ENCODE data around the gene ENAH.

ENAH gene

GRCh38 chr1:225449774-225450173, 203.1 kb downstream of the ENAH start:
- DNase-seq, result no peak

GRCh38 chr1:225449261-225449660, 203.7 kb downstream of the ENAH start:
- no peak for DNase-seq

- no peak for DNase-seq
These were observed 204.6 kb downstream of the ENAH start for GRCh38 chr1:225448146-225448805.

GRCh38 chr1:225447650-225448089, 205.3 kb downstream of the ENAH start:
- DNase-seq, result no peak

GRCh38 chr1:225446981-225447615, 205.8 kb downstream of the ENAH start:
- DNase-seq, result no peak

- DNase-seq, result no peak
These were observed 206.3 kb downstream of the ENAH start for GRCh38 chr1:225446595-225446960.

GRCh38 chr1:225445639-225446594, 207.0 kb downstream of the ENAH start:
- DNase-seq, result no peak

- DNase-seq, result no peak
These were observed 210.8 kb downstream of the ENAH start for GRCh38 chr1:225442123-225442505.

- DNase-seq, result no peak
These were observed 211.4 kb downstream of the ENAH start for GRCh38 chr1:225441314-225442122.

- no peak for DNase-seq
These were observed 212.3 kb downstream of the ENAH start for GRCh38 chr1:225440380-225441221.

- no peak for DNase-seq
These were observed 215.0 kb downstream of the ENAH start for GRCh38 chr1:225437710-225438437.
